Mesenchymal stem cell (in vitro differentiated cells and primary cell): Measurements from ENCODE around the gene TMEM61.

Experiments
- DNase-seq: peaks from one replicate; pipeline ENCODE4 v3.0.0-alpha.2; 2013
- H2AFZ ChIP-seq: one replicate; pipeline ENCODE4 v1.6.1; 2013; ENCODE audit warnings: low read depth, mild to moderate bottlenecking, control low read depth, inconsistent platforms, low read length, moderate library complexity
- H2AK5ac ChIP-seq: 2 replicates; pipeline ENCODE4 v1.6.1; 2013; ENCODE audit warnings: low read length, moderate library complexity, mild to moderate bottlenecking, inconsistent platforms; ENCODE audit not compliant: severe bottlenecking
- H2BK120ac ChIP-seq: one replicate; pipeline ENCODE4 v1.6.1; 2013; ENCODE audit warnings: low read depth, mild to moderate bottlenecking, inconsistent platforms, low read length, moderate library complexity
- H2BK12ac ChIP-seq, 2 experiments: one replicate each; pipeline ENCODE4 v1.6.1; 2013; ENCODE audit warnings: inconsistent platforms in 2 of 2, low read length in 2 of 2, mild to moderate bottlenecking in 2 of 2, moderate library complexity in 2 of 2, control low read depth in 1 of 2
- H2BK15ac ChIP-seq: one replicate; pipeline ENCODE4 v1.6.1; 2013; ENCODE audit warnings: mild to moderate bottlenecking, low read depth, inconsistent platforms; ENCODE audit not compliant: poor library complexity, severe bottlenecking
- H2BK5ac ChIP-seq: 2 replicates; pipeline ENCODE4 v1.6.1; 2013; ENCODE audit warnings: low read depth, mild to moderate bottlenecking, low read length, control low read depth, inconsistent platforms; ENCODE audit not compliant: poor library complexity, severe bottlenecking
- H3K14ac ChIP-seq, 2 experiments: one replicate each; pipeline ENCODE4 v1.6.1; 2013; ENCODE audit warnings: inconsistent platforms in 2 of 2, low read length in 2 of 2, control low read depth in 1 of 2, mild to moderate bottlenecking in 1 of 2, moderate library complexity in 1 of 2
- H3K18ac ChIP-seq, 2 experiments: one replicate each; pipeline ENCODE4 v1.6.1; 2013; ENCODE audit warnings: inconsistent platforms in 2 of 2, low read length in 2 of 2, control low read depth in 1 of 2, low read depth in 1 of 2, mild to moderate bottlenecking in 1 of 2
- H3K23ac ChIP-seq, 2 experiments: one replicate each; pipeline ENCODE4 v1.6.1; 2013; ENCODE audit warnings: inconsistent platforms in 2 of 2, low read length in 2 of 2, mild to moderate bottlenecking in 2 of 2, moderate library complexity in 2 of 2, control low read depth in 1 of 2
- H3K27ac ChIP-seq: 2 replicates; pipeline ENCODE4 v1.5.1; 2013; ENCODE audit warnings: mild to moderate bottlenecking, moderate library complexity, low read length, control low read depth, inconsistent platforms; ENCODE audit not compliant: poor library complexity, severe bottlenecking
- H3K27me3 ChIP-seq, 2 experiments: 2 replicates each; pipeline versions ENCODE4 v1.6.1 to v1.7.0; 2013; ENCODE audit warnings: low read length in 2 of 2, mild to moderate bottlenecking in 2 of 2, moderate library complexity in 2 of 2, control low read depth in 1 of 2, inconsistent platforms in 1 of 2; ENCODE audit not compliant: control insufficient read depth in 1 of 2, insufficient read depth in 1 of 2
- H3K36me3 ChIP-seq, 2 experiments: 2 replicates each; pipeline versions ENCODE4 v1.6.1 to v1.7.0; 2013; ENCODE audit warnings: low read length in 2 of 2, control low read depth in 1 of 2, inconsistent platforms in 1 of 2, low read depth in 1 of 2, mild to moderate bottlenecking in 1 of 2; ENCODE audit not compliant: insufficient read depth in 2 of 2, control insufficient read depth in 1 of 2
- H3K4ac ChIP-seq, 2 experiments: one replicate each; pipeline ENCODE4 v1.6.1; 2013; ENCODE audit warnings: inconsistent platforms in 2 of 2, low read length in 2 of 2, mild to moderate bottlenecking in 2 of 2, moderate library complexity in 2 of 2, control low read depth in 1 of 2, low read depth in 1 of 2
- H3K4me1 ChIP-seq: 2 replicates; pipeline ENCODE4 v1.6.1; 2013; ENCODE audit warnings: low read depth, low read length, control low read depth; ENCODE audit not compliant: control insufficient read depth, insufficient read depth
- H3K4me2 ChIP-seq: 2 replicates; pipeline ENCODE4 v1.6.1; 2013; ENCODE audit warnings: low read length, mild to moderate bottlenecking, inconsistent platforms; ENCODE audit not compliant: poor library complexity, severe bottlenecking
- H3K4me3 ChIP-seq, 2 experiments: 2 replicates each; pipeline versions ENCODE4 v1.5.1 to v1.7.0; 2013; ENCODE audit warnings: low read length in 2 of 2, mild to moderate bottlenecking in 2 of 2, control low read depth in 1 of 2, low read depth in 1 of 2; ENCODE audit not compliant: insufficient read depth in 1 of 2
- H3K79me1 ChIP-seq: replicated peaks from 2 replicates; pipeline ENCODE4 v1.6.1; 2013; ENCODE audit warnings: mild to moderate bottlenecking, control low read depth, low read length, inconsistent platforms; ENCODE audit not compliant: poor library complexity, severe bottlenecking
- H3K9ac ChIP-seq: 2 replicates; pipeline ENCODE4 v1.7.0; 2013; ENCODE audit warnings: mild to moderate bottlenecking, low read length, moderate library complexity
- H3K9me3 ChIP-seq: 2 replicates; pipeline ENCODE4 v1.7.0; 2013; ENCODE audit warnings: mild to moderate bottlenecking, low read length; ENCODE audit not compliant: control insufficient read depth
- H4K8ac ChIP-seq: one replicate; pipeline ENCODE4 v1.6.1; 2013; ENCODE audit warnings: inconsistent platforms, mild to moderate bottlenecking, low read length, moderate library complexity
- H4K91ac ChIP-seq: one replicate; pipeline ENCODE4 v1.6.1; 2013; ENCODE audit warnings: mild to moderate bottlenecking, low read length, inconsistent platforms
- WGBS: methylation state at CpG from one replicate; pipeline ENCODE4 v1.1.7; 2013; ENCODE audit warnings: mixed read lengths; 5-methylcytosine and 5-hydroxymethylcytosine counted together

The TMEM61 gene

GRCh38 chr1:55041613-55042012 is 61.2 kb downstream of the TMEM61 start:
- H3K4me2 ChIP-seq = no peak overlapping the region
- H3K4me1 ChIP-seq = peaks cover 12% of the 10 kb centered on the region
- H3K36me3 ChIP-seq = no peaks in the 10 kb centered on the region
- no peak overlapping the region for H4K8ac ChIP-seq
- no peak overlapping the region for H2AK5ac ChIP-seq
- H3K4ac ChIP-seq = no peak overlapping the region
- H2BK12ac ChIP-seq = no peak overlapping the region
- WGBS = 94% methylated on average over 3 of the region's 3 CpGs
- H2BK5ac ChIP-seq = no peak overlapping the region
- no peaks in the 10 kb centered on the region for H3K79me1 ChIP-seq
- no peak overlapping the region for H2AFZ ChIP-seq
- no peak overlapping the region for H2BK15ac ChIP-seq
- H2BK120ac ChIP-seq = no peak overlapping the region
- no peak overlapping the region for H3K27ac ChIP-seq
- peaks cover 43 to 75% of the 10 kb centered on the region in 2 experiments for H3K27me3 ChIP-seq
- no peak overlapping the region for H3K9ac ChIP-seq
- no peak overlapping the region for H4K91ac ChIP-seq
- H3K9me3 ChIP-seq = no peaks in the 10 kb centered on the region
- DNase-seq = no peak
- no peak overlapping the region for H3K4me3 ChIP-seq
- no peak overlapping the region for H3K18ac ChIP-seq
- H3K23ac ChIP-seq = no peak overlapping the region
- no peak overlapping the region for H3K14ac ChIP-seq
